Measurements from ENCODE around the gene ANXA6. TPM values are rescaled to one million over a fixed set of nuclear protein-coding genes. Genes with fewer than 3 reads are reported as not detected.

The ANXA6 gene
- total RNA-seq, 6 experiments from 2014 or later: 507 to 578 (median 546) TPM

GRCh38 chr5:151121095-151121494 is 36.5 kb downstream of the ANXA6 start:
- no peak overlapping the region for H3K4me3 Mint-ChIP-seq
- peaks cover 45% of the 10 kb centered on the region for H3K36me3 Mint-ChIP-seq (ENCODE audit: low read depth)
- H3K27me3 Mint-ChIP-seq (ENCODE audit: insufficient read depth): peaks cover 12% of the 10 kb centered on the region
- DNase-seq: no peak
- H3K4me1 Mint-ChIP-seq (ENCODE audit: low read depth): peaks cover 12% of the 10 kb centered on the region
- H3K9me3 Mint-ChIP-seq: no peaks in the 10 kb centered on the region
- no peak overlapping the region for H3K27ac Mint-ChIP-seq
- TF ChIP-seq CTCF (IDR thresholded peaks at IDR 0.05): no peak

GRCh38 chr5:151118913-151119575 is 38.5 kb downstream of the ANXA6 start:
- Mint-ChIP-seq H3K9me3 (no peaks in the 10 kb centered on the region), H3K27ac (no peak overlapping the region), H3K4me3 (no peak overlapping the region), H3K27me3 (ENCODE audit: insufficient read depth) (peaks cover 9% of the 10 kb centered on the region), H3K36me3 (ENCODE audit: low read depth) (peaks cover 38% of the 10 kb centered on the region), H3K4me1 (ENCODE audit: low read depth) (peaks cover 4% of the 10 kb centered on the region)
- no peak for TF ChIP-seq CTCF (IDR thresholded peaks at IDR 0.05)
- no peak for DNase-seq

GRCh38 chr5:151115272-151115905 is 42.2 kb downstream of the ANXA6 start:
- H3K4me3 Mint-ChIP-seq: no peak overlapping the region
- TF ChIP-seq CTCF (IDR thresholded peaks at IDR 0.05): peak; percentile 90
- DNase-seq: peak; percentile 56
- H3K9me3 Mint-ChIP-seq: no peaks in the 10 kb centered on the region
- H3K27me3 Mint-ChIP-seq (ENCODE audit: insufficient read depth): peaks cover 2% of the 10 kb centered on the region
- H3K36me3 Mint-ChIP-seq (ENCODE audit: low read depth): peaks cover 26% of the 10 kb centered on the region
- H3K4me1 Mint-ChIP-seq (ENCODE audit: low read depth): peaks cover 4% of the 10 kb centered on the region; the same call in 1 of the 2 replicates
- H3K27ac Mint-ChIP-seq: 0 out of 2 replicates have a peak overlapping the region, but pooled peaks have one; percentile 16

GRCh38 chr5:151113651-151114050 is 43.9 kb downstream of the ANXA6 start:
- H3K36me3 Mint-ChIP-seq (ENCODE audit: low read depth): peaks cover 21% of the 10 kb centered on the region
- TF ChIP-seq CTCF (IDR thresholded peaks at IDR 0.05): no peak

GRCh38 chr5:151110992-151111391 is 46.6 kb downstream of the ANXA6 start:
- no peak for DNase-seq
- Mint-ChIP-seq H3K27ac (no peak overlapping the region), H3K9me3 (no peaks in the 10 kb centered on the region), H3K4me1 (ENCODE audit: low read depth) (peaks cover 18% of the 10 kb centered on the region), H3K36me3 (ENCODE audit: low read depth) (peaks cover 33% of the 10 kb centered on the region), H3K4me3 (no peak overlapping the region), H3K27me3 (ENCODE audit: insufficient read depth) (peaks cover 15% of the 10 kb centered on the region)
- TF ChIP-seq CTCF (IDR thresholded peaks at IDR 0.05): no peak

More at GRCh38 chr5:151113651-151114050, 43.9 kb downstream of the ANXA6 start:
- H3K9me3 Mint-ChIP-seq: no peaks in the 10 kb centered on the region
- peaks cover 7% of the 10 kb centered on the region for H3K27me3 Mint-ChIP-seq (ENCODE audit: insufficient read depth)
- DNase-seq: no peak
- H3K4me1 Mint-ChIP-seq (ENCODE audit: low read depth): peaks cover 11% of the 10 kb centered on the region; the same call in 1 of the 2 replicates
- H3K4me3 Mint-ChIP-seq: no peak overlapping the region
- H3K27ac Mint-ChIP-seq: no peak overlapping the region
